Measurements from ENCODE around the gene GALNT14.

DNA sequence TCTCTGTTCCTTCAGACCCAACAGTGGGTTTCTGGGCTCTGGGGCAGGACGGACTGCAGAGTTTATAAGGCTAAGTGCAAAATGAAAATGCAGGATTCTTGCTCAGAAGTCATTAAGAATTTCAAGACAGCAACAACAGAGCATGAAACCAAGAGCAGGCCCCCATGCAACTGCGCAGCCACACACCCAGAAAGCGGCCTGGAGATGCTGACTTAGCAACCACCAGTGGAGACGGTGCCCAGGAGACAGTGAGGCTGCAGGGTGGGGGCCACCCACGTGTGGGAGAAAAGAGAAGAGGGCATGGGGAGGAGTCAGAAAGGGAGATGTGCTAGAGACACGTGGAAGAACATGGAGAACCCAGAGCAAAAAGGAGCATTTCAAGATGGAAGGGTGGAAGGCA lies 66.5 kb downstream of the GALNT14 start:
- TF ChIP-seq TAF1 (IDR thresholded peaks at IDR 0.05; ENCODE audit: low read depth, low read length) (no peak), SPI1 (IDR thresholded peaks at IDR 0.05; ENCODE audit: low read depth, low read length) (no peak), POLR2AphosphoS5 (IDR thresholded peaks at IDR 0.05; ENCODE audit: low read depth, low read length) (no peak), POLR2A (IDR thresholded peaks at IDR 0.05; ENCODE audit: low read depth, low read length) (no peak), POU2F2 (IDR thresholded peaks at IDR 0.05; ENCODE audit: low read depth, low read length) (no peak)

Measured in GM12891 (cell line).